Measurements from ENCODE around the gene TAB3. TPM values are rescaled to one million over a fixed set of nuclear protein-coding genes. Genes with fewer than 3 reads are reported as not detected.

The TAB3 gene
- total and polyA plus RNA-seq, 8 donors: 14.8 to 31.1 (median 28.4) TPM

GRCh38 chrX:30910124-30910860 is 21.2 kb upstream of the TAB3 start:
- no peak overlapping the region for H3K27ac ChIP-seq
- intact Hi-C loops (cut with DNase I): no loop called here
- ATAC-seq (no peak), DNase-seq (no peak)
- TF ChIP-seq, protein P1, sequence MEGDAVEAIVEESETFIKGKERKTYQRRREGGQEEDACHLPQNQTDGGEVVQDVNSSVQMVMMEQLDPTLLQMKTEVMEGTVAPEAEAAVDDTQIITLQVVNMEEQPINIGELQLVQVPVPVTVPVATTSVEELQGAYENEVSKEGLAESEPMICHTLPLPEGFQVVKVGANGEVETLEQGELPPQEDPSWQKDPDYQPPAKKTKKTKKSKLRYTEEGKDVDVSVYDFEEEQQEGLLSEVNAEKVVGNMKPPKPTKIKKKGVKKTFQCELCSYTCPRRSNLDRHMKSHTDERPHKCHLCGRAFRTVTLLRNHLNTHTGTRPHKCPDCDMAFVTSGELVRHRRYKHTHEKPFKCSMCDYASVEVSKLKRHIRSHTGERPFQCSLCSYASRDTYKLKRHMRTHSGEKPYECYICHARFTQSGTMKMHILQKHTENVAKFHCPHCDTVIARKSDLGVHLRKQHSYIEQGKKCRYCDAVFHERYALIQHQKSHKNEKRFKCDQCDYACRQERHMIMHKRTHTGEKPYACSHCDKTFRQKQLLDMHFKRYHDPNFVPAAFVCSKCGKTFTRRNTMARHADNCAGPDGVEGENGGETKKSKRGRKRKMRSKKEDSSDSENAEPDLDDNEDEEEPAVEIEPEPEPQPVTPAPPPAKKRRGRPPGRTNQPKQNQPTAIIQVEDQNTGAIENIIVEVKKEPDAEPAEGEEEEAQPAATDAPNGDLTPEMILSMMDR (IDR thresholded peaks at IDR 0.05): no peak
- H3K4me3 ChIP-seq: no peak overlapping the region
- no peaks in the 10 kb centered on the region for H3K9me3 ChIP-seq
- H3K36me3 ChIP-seq: no peaks in the 10 kb centered on the region
- no peaks in the 10 kb centered on the region for H3K4me1 ChIP-seq
- H3K27me3 ChIP-seq: no peaks in the 10 kb centered on the region

- intact Hi-C loops (cut with DNase I): no loop called here
- TF ChIP-seq, protein P1 (IDR thresholded peaks at IDR 0.05): no peak
- Histone ChIP-seq H3K27ac (no peak overlapping the region), H3K36me3 (no peaks in the 10 kb centered on the region), H3K4me3 (no peak overlapping the region), H3K9me3 (no peaks in the 10 kb centered on the region), H3K27me3 (no peaks in the 10 kb centered on the region), H3K4me1 (no peaks in the 10 kb centered on the region)
- ATAC-seq (no peak), DNase-seq (no peak)
Measured at GRCh38 chrX:30906726-30907125, 17.7 kb upstream of the TAB3 start.

- DNase-seq (no peak), ATAC-seq (no peak)
- H3K27ac ChIP-seq: no peak overlapping the region
- no peaks in the 10 kb centered on the region for H3K9me3 ChIP-seq
- intact Hi-C loops (cut with DNase I): no loop called here
- H3K4me3 ChIP-seq: no peak overlapping the region
- no peaks in the 10 kb centered on the region for H3K4me1 ChIP-seq
- TF ChIP-seq, protein P1 (IDR thresholded peaks at IDR 0.05): no peak
- H3K36me3 ChIP-seq: no peaks in the 10 kb centered on the region
- H3K27me3 ChIP-seq: peaks cover 0 to 4% of the 10 kb centered on the region in 2 donors
Measured at GRCh38 chrX:30905321-30905720, 16.3 kb upstream of the TAB3 start.

DNA sequence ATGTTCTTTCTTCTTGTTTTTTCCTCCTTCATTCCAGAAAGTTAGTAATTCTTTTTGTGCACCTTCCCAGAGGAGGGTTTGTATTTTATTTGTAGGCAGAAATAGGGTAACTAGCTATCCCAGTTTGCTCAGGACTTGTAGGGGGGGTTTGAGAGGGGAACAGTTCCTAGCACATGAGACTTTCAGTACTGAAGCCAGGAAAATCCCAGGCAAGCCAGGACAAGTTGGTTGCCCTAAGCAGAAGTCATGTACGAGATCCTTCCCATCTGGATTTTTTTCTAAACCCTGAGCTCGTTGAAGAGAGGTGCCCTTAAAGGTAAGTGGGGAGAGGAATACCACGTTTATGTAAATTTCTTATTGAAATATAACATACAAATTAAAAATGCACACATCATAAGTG is 15.6 kb upstream of the TAB3 start:
- Histone ChIP-seq H3K4me1 (no peaks in the 10 kb centered on the region), H3K27me3 (peaks cover 0 to 4% of the 10 kb centered on the region in 2 donors), H3K4me3 (no peak overlapping the region), H3K27ac (no peak overlapping the region), H3K36me3 (no peaks in the 10 kb centered on the region), H3K9me3 (no peaks in the 10 kb centered on the region)
- DNase-seq: no peak
- no peak for ATAC-seq
- TF ChIP-seq, protein P1 (IDR thresholded peaks at IDR 0.05): no peak
- intact Hi-C loops (cut with DNase I): no loop called here

- DNase-seq (no peak), ATAC-seq (no peak)
- Histone ChIP-seq H3K27me3 (peaks cover 0 to 4% of the 10 kb centered on the region in 2 donors), H3K9me3 (no peaks in the 10 kb centered on the region), H3K4me3 (no peak overlapping the region), H3K27ac (no peak overlapping the region), H3K4me1 (no peaks in the 10 kb centered on the region), H3K36me3 (no peaks in the 10 kb centered on the region)
- intact Hi-C loops (cut with DNase I): no loop called here
- TF ChIP-seq, protein P1 (IDR thresholded peaks at IDR 0.05): no peak
Measured at GRCh38 chrX:30904186-30904585, 15.1 kb upstream of the TAB3 start.

All from left lung (tissue), 10 donors.